NB4 (cell line): ENCODE measurements around the gene ZNF428.

Experiments
- MAX ChIP-seq: IDR thresholded peaks from 2 replicates; pipeline ENCODE4 v1.6.1; 2011; ENCODE audit warnings: low read depth, low read length
- MYC ChIP-seq: IDR thresholded peaks from 2 replicates; pipeline ENCODE4 v1.6.1; 2011; ENCODE audit warnings: low read depth, low read length
- POLR2A ChIP-seq: IDR thresholded peaks from 2 replicates; pipeline ENCODE4 v1.6.1; 2011; ENCODE audit warnings: mild to moderate bottlenecking; ENCODE audit not compliant: insufficient read length; ENCODE audit errors: extremely low read depth
- TF ChIP-seq, protein P1 (sequence below): IDR thresholded peaks from one replicate; pipeline ENCODE4 v1.5.1; 2012; ENCODE audit warnings: low read depth, low read length

DNA sequence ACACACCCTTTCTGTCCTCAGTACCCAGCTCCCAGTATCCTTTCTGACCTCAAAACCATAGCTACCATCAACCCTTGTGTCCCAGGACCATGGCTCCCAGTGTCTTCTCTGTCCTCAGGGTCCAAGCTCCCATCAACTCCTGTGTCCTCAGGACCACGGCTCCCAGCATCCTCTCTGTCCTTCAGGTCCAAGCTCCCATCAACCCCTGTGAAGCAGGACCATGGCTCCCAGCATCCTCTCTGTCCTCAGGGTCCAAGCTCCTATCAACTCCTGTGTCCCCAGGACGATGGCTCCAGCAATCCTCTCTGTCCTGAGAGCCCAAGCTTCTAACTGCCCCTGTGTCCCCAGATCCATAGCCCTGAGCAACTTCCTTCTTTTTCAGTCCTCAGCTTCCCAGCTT is 21.9 kb upstream of the ZNF428 start:
- TF ChIP-seq, protein P1, sequence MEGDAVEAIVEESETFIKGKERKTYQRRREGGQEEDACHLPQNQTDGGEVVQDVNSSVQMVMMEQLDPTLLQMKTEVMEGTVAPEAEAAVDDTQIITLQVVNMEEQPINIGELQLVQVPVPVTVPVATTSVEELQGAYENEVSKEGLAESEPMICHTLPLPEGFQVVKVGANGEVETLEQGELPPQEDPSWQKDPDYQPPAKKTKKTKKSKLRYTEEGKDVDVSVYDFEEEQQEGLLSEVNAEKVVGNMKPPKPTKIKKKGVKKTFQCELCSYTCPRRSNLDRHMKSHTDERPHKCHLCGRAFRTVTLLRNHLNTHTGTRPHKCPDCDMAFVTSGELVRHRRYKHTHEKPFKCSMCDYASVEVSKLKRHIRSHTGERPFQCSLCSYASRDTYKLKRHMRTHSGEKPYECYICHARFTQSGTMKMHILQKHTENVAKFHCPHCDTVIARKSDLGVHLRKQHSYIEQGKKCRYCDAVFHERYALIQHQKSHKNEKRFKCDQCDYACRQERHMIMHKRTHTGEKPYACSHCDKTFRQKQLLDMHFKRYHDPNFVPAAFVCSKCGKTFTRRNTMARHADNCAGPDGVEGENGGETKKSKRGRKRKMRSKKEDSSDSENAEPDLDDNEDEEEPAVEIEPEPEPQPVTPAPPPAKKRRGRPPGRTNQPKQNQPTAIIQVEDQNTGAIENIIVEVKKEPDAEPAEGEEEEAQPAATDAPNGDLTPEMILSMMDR: no peak
- TF ChIP-seq POLR2A (no peak), MAX (no peak), MYC (no peak)
